VCaP (cell line): ENCODE data around the gene BCL2L1.

Source experiments
- H3K27ac ChIP-seq: fragments of 450-650 bp; 2 replicates; pipeline ENCODE4 v1.5.1; 2017
- TF ChIP-seq, protein P1 (sequence below): fragments of 450-650 bp; conservative IDR thresholded peaks from 2 replicates; pipeline ENCODE4 v1.5.1; 2017; ENCODE audit warnings: mild to moderate bottlenecking, moderate library complexity

The BCL2L1 gene

DNA sequence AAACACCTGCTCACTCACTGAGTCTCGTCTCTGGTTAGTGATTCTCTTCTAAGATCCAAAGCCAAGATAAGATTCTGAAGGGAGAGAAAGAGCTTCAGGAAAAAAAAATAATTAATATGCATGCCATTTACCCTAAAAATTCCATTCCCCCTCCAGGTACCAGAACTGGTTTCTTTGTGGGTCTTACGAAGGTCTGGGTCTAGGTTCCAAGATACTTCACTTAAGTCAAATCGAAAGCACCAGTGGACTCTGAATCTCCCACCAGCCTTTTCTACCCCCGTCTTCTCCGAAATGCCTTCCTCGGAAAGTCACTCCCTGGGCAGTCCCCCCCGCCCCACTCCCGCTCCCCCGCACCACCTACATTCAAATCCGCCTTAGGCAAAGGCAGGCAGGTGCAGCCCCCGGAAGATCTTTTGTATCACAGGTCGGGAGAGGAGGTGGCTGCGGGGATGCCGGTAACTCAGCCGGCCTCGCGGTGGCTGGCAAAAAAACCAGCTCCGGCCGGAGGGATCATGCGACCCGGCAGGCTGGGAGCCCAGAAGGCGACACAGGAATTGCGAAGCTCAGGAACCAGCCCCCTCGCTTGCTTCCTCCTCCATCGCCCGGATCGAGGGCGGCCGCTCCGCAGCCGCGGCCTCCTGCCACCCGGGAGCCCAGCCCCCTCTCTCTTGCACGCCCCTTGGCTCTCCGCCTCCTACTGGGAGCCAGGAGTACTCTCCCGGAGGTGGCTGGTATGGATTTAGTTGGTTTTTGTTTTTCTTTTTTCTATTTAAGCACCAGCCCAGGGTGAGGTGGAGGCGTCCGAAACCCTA, at the start of gene BCL2L1:
Gene BCL2L1, minus strand, starts transcription at position 612 of the 812 bp plus-strand sequence. CDS start 650 bp downstream, outside the sequence.
- TF ChIP-seq, protein P1, sequence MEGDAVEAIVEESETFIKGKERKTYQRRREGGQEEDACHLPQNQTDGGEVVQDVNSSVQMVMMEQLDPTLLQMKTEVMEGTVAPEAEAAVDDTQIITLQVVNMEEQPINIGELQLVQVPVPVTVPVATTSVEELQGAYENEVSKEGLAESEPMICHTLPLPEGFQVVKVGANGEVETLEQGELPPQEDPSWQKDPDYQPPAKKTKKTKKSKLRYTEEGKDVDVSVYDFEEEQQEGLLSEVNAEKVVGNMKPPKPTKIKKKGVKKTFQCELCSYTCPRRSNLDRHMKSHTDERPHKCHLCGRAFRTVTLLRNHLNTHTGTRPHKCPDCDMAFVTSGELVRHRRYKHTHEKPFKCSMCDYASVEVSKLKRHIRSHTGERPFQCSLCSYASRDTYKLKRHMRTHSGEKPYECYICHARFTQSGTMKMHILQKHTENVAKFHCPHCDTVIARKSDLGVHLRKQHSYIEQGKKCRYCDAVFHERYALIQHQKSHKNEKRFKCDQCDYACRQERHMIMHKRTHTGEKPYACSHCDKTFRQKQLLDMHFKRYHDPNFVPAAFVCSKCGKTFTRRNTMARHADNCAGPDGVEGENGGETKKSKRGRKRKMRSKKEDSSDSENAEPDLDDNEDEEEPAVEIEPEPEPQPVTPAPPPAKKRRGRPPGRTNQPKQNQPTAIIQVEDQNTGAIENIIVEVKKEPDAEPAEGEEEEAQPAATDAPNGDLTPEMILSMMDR: peak; percentile 78
- peak within 1 kb of the TSS; percentile 100 for H3K27ac ChIP-seq

DNA sequence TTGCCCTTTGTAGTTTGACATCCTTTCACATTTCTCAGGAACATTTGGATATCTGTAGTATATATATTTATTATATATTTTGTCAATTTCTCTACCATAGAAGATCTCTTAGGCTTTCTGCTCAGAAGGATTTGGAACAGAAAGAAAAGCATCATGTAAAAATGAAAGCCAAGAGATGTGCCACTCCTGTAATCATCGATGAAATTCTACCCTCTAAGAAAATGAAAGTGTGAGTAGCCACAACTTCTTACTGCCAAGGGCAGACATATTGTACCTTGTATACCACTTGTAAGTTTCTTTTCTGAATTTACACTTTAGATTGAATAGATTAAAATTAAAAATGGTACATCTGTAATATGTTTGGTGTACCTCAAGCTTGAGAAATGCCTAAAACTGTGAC, 47.6 kb upstream of the BCL2L1 start:
- peak overlapping the region; percentile 50 for H3K27ac ChIP-seq
- TF ChIP-seq, protein P1: no peak

DNA sequence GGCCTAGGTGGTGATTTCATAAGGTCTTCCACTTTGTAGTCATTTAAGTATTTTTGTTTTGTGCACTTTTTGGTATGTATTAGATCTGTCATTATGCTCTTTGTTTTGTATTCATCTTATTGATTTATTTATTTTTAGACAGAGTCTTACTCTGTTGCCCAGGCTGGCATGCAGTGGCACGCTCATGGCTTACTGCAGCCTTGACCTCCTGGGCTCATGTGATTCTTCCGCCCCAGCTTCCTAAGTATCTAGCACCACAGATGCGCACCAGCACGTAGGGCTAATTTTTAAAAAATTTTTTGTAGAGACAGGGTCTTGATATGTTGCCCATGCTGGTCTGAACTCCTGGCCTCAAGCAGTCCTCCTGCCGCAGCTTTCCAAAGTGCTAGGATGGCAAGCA, 47.0 kb upstream of the BCL2L1 start:
- TF ChIP-seq, protein P1: no peak
- peak overlapping the region; percentile 50 for H3K27ac ChIP-seq

DNA sequence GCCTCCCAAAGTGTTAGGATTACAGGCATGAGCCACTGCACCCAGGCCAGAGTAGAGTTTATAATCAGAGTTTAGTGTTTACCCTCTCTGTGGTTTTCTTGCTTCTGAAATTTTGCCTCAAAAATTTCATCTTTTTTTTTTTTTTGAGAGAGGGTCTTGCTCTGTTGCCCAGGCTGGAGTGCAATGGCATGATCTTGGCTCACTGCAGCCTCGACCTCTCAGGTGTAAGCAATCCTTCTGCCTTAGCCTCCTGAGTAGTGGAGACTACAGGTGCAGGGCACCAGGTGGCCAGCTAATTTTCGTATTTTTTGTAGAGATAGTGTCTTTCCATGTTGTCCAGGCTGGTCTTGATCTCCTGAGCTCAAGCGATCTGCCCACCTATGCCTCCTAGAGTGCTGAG, 45.1 kb upstream of the BCL2L1 start:
- no peak overlapping the region for H3K27ac ChIP-seq
- TF ChIP-seq, protein P1: no peak

DNA sequence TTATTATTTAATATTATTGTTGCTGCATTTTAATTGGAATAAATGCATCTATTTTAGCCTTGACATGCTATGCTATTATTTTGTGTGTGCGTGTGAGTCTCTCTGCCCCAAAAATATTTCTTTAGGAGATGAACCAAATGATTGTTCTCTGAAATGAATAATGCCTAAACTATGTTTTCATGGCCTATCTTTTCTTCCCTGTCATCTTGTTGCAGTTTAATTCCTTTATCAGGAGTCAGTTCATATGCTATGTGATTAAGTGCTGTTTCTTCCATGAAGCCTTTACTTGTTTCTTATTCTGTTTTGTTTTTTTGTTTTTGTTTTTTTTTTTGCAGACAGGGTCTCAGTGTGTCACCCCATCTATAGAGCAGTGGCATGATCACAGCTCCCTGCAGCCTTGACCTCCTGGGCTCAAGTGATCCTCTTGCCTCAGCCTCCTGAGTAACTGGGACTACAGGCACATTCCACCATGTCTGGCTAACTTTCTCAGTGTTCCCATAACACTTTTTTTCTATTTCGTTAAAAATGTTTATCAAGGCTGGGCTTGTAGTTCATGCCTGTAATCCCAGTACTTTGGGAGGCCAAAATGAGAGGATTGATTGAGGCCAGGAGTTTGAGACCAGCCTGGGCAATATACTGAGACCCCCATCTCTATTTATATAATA, 42.1 kb upstream of the BCL2L1 start:
- TF ChIP-seq, protein P1: no peak
- H3K27ac ChIP-seq: no peak overlapping the region

DNA sequence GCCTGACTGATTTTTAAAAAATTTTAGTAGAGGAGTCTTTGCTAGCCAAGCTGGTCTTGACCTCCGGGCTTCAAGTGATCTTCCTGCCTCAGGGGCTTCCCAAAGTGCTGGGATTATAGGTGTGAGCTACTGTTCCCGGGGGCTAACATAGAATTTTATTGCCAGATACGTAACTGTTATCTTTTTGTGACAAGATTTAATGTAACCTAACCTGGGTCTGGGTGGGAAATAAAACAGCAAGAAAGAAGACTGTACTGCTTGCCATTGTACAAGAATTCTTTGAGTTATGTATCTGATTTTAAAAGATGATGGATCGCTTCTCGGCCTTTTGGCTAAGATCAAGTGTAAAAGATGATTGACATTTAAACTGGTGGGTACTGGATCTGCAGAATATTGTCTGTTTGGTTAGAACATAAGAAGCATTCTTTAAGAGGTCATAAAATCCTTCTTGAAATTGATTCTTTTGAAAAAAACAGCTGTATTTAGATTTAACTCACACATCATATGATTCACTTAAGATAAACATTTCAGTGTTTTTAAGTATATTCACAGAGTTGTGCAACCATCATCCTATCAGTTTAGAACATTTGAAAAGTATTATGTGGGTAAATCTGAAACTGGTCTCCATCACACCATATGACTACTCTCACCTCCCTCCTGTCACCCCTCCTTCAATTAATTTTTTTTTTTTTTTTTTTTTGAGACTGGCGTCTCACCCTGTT, 38.0 kb upstream of the BCL2L1 start:
- TF ChIP-seq, protein P1: no peak
- 0 out of 2 replicates have a peak overlapping the region, but pooled peaks have one; percentile 16 for H3K27ac ChIP-seq
